H4 (cell line): ENCODE results near the gene SLC6A19. TPM values are rescaled to one million over a fixed set of nuclear protein-coding genes. Genes with fewer than 3 reads are reported as not detected.
A peak's percentile ranks its signal among the peaks of the same experiment; 100 is the strongest.
"Not testable (repeated sequence)": the region's sequence is repeated elsewhere in the genome, so short reads cannot be mapped to it uniquely, and the experiment has no call there.

Experiments
- DNase-seq: peaks from one replicate; pipeline ENCODE4 v3.0.0-alpha.2; 2015; ENCODE audit warnings: low spot score
- total RNA-seq: library from RNA; depleted of rRNA; stranded (reverse); fragments of >200 nt; shearing (Covaris generic); gene quantifications from 2 replicates; pipeline ENCODE4 v1.2.3, GENCODE V29; 2014

SLC6A19 gene
- total RNA-seq, 1 experiment from 2014 or later = not detected

DNA sequence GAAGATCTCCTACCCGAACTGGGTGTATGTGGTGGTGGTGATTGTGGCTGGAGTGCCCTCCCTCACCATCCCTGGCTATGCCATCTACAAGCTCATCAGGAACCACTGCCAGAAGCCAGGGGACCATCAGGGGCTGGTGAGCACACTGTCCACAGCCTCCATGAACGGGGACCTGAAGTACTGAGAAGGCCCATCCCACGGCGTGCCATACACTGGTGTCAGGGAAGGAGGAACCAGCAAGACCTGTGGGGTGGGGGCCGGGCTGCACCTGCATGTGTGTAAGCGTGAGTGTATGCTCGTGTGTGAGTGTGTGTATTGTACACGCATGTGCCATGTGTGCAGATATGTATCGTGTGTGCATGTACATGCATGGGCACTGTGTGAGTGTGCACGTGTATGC, 20.3 kb downstream of the SLC6A19 start:
- no peak for DNase-seq

- DNase-seq = no peak
Measured at GRCh38 chr5:1222147-1222546, 20.8 kb downstream of the SLC6A19 start.

- no peak for DNase-seq
Measured at GRCh38 chr5:1222621-1223277, 21.4 kb downstream of the SLC6A19 start.

- DNase-seq = no peak
Measured at GRCh38 chr5:1223278-1223670, 21.9 kb downstream of the SLC6A19 start.

DNA sequence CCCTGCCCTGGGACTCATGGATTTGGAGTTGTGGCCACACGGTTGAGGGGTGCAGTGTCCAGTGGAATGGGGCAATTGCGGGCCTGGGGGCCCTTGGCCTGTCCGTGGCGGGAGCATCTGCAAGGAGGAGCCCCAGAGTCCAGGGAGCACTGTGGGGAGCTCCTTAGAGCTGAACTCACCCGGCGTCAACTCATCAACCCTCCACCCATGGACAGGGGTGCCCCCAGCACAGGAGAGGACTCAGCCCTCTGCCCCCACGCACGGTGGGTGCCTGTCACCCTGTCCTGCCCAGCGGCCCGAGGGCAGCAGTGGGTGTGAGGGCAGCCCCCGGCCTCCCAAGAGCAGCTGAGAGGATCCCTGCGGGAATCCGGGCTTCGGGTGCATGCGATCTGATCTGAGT, 23.2 kb downstream of the SLC6A19 start:
- DNase-seq = no peak

- no peak for DNase-seq
Measured at GRCh38 chr5:1225081-1225480, 23.7 kb downstream of the SLC6A19 start, which contains the start of gene SLC6A18. Gene SLC6A18 (plus strand): TSS chr5:1225381. CDS start chr5:1225478, 97 bp downstream.

GRCh38 chr5:1226231-1226630, 24.8 kb downstream of the SLC6A19 start:
- no peak for DNase-seq

DNA sequence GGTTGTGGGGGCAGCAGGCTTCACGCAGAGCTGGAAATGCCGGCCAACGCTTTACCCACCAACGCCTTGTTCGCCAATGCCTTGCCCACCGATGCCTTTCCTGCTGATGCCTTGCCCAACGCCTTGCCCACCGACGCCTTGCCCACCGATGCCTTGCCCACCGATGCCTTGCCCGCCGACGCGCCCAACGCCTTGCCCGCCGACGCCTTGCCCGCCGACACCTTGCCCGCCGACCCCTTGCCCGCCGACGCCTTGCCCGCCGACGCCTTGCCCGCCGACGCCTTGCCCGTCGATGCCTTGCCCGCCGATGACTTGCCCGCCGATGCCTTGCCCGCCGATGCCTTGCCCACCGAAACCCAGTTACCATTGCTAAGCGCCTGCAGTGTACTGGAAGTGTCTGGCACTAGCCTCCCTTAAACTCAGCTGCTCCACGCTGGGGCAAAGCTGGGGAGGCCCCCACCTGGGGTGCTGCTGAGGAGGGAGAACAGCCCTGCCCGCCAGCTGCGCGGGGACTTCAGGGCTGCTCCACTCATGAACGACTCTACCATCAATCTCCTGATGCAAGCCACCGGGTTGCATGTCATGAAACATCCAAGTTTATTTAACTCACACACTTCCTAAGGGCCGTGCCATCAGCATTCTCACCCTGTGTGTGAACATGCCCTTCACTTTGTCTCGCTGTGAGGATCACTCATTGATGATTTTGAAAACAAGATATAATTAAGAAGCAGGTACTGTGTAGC, 25.6 kb downstream of the SLC6A19 start:
- no peak for DNase-seq

DNA sequence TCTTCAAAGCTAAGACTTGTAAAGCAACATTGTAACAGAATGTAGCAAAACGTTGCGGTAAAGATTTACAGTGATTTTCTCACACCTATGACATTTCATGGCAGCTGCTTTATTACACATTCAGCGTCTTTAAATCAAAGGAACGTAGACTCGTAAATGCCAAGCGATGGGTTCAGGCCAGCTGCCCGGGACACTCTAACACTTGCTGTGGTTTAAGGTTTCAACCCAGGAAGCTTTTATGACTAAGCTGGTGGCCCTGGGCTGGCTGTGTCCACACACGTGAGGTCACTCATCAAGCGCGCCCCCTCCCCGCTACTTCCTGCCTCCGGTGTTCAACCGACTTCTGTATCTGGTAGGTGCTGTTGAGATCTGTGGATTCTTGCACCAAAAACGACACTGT, 26.3 kb downstream of the SLC6A19 start:
- DNase-seq = peak; percentile 86

DNA sequence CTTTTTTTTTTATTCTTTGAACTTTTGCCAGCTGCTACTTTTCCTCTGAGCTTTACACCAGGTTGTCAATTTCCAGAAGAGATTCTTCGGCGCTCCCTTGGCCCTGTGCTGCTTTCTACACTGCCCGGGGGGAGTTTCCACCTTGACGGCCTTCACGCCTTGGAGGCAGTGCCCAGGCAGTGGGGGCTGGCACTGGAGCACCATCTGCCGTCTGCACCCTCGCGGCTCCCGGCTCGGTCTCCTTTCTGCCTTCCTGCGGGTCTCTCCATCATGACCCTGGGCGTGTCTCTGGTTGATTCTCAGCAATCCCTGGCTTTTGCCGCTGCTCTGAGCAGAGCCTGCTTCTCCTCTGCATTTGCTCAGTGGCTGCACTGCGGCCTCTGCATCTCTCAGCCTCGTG, 26.7 kb downstream of the SLC6A19 start:
- no peak for DNase-seq

DNA sequence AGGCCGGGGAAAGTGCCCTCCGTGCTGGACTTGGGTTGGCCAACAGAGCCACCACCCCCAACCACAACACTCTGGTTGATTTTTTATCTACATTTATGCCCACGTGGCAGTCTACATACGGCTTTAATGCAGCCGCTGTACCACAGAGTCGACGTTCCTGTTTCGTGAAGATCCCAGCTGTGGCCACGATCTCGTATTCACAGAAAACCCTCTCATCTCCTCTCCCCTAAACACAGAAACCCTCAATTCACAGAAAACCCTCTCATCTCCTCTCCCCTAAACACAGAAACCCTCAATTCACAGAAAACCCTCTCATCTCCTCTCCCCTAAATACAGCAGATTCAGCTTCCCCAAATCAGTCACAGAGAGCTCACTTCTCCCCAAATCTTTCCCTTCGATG, 27.6 kb downstream of the SLC6A19 start:
- DNase-seq = not testable (repeated sequence)

- DNase-seq = no peak
Measured at GRCh38 chr5:1229822-1230221, 28.4 kb downstream of the SLC6A19 start.

- no peak for DNase-seq
Measured at GRCh38 chr5:1230551-1230950, 29.2 kb downstream of the SLC6A19 start.

GRCh38 chr5:1231354-1231905, 30.0 kb downstream of the SLC6A19 start:
- DNase-seq = no peak

DNA sequence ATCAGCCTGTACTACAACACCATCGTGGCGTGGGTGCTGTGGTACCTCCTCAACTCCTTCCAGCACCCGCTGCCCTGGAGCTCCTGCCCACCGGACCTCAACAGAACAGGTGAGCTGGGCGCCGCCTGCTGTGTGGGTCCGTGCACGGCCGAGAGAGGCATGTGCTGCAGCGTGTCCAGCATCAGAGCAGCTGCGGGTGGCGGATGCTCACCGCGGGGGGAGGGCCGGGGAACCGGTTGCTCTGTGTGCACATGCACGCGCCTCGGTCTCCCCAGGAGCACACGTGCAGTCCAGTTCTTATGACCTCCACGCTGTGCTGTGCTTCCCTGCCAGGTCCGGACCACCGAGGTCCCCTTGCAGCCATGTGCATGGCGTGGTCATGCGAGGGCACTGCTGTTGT, 31.4 kb downstream of the SLC6A19 start:
- DNase-seq = no peak

DNA sequence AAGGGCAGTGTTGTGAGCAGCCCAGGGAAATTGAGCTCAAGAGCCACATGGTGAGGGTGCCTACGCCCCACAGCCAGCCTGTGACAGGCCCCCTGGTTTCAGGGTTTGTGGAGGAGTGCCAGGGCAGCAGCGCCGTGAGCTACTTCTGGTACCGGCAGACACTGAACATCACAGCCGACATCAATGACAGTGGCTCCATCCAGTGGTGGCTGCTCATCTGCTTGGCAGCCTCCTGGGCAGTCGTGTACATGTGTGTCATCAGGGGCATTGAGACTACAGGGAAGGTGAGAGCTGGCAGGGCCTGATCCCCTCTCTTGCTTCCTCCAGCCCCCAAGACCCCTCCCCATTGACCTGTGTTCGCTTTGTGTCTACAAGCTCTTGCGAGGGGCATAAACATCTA, 34.0 kb downstream of the SLC6A19 start:
- DNase-seq = no peak

- DNase-seq = no peak
Measured at GRCh38 chr5:1235838-1236237, 34.4 kb downstream of the SLC6A19 start.

DNA sequence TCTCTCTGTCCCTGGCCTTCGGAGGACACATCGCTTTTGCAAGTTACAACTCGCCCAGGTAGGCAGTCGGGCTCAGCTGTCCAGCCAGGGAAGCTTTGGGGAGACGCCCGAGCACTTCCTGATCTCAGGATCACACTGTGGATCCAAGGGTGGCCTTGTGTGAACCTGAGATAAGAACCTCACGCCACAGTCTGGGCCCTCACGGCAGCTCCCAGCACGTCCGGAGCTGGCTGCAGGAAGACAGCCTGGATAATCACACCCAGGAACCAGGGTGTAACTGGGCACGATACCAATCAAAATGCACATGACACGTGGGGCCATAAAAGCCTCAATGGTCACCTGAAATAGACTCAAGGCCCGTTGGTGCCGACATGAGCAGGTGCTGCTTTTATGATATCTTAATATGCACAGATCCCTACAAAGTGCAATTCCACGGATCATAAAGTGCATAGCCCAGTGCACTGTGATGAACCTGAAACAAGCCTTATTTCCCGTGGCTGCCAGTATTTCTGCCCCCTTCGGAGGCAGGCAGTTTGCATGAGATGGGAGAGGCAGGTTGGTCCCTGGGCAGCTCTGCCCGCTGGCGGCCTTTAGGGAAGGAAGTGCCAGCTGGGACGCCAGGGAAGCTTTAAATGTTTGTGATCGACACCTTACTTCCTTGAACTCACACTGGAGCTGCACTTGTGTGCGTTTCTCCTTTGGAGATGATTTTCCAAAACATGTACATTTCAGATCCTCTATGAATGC, 38.3 kb downstream of the SLC6A19 start:
- no peak for DNase-seq

DNA sequence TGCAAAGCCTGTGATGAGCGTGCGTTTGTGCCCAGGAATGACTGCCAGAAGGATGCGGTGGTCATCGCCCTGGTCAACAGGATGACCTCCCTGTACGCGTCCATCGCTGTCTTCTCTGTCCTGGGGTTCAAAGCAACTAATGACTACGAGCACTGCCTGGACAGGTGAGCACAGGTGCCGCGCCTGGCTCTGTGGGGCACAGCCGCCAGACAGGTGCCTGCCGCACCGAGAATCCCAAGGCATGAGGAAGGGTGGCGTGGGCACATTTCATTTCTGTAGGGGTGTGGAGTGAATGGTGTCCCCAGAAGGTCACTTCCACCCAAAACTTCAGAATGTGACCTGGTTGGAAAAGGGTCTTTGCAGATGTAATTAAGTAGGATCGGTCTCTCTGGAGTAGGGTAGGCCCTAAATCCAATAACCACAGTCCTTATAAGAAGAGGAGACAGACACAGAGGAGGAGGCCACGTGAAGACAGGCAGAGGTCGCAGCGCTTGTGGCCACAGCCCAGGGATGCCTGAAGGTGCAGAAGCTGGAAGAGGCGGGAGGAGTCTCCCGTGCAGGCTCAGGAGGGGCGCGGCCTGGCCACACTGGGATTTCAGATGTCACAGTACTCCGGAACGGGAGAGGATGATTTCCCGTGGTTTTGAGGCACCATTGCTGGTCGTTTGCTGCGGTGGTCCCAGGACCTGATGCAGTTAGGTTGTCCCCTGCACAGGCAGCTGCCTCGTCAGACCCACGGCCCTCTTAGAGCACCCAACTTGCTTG, 39.3 kb downstream of the SLC6A19 start:
- no peak for DNase-seq

DNA sequence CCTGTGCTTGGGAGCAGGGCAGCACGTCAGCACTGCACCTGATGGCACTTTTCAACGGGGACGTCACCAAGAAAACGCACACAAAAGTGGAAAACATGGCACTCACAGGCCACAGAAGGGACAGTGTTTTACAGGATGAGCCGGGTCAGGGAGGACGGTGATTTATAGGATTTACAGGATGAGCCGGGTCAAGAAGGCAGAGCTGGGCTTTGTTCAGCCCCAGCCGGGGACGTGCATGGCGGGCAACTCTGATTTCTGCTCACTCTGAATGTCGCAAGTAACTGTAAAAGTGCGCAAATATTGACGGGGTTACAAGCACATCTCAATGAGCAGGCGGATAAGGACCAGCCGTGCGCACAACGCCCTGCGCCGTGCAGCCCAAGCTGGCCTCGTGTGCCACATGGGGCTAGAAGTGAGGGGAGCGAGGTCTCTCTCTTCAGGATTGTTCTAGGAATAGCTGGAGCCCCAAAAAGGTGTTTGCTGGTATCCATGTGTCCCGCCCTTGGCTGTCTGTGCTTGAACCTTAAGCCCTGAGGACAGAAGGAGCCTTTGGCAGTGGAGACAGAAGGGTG, 40.2 kb downstream of the SLC6A19 start:
- DNase-seq = no peak

GRCh38 chr5:1242733-1243486, 41.5 kb downstream of the SLC6A19 start:
- DNase-seq = no peak
